WTC11 (cell line): ENCODE measurements around the gene DECR2.
"Not testable (repeated sequence)": the region's sequence is repeated elsewhere in the genome, so short reads cannot be mapped to it uniquely, and the experiment has no call there.

ENCODE experiments used
- ATF2 ChIP-seq: sonication (generic); formaldehyde crosslinking; IDR thresholded peaks from 2 replicates; pipeline ENCODE4 v1.8.1; 2022; ENCODE audit warnings: low read depth, missing genetic modification reagents, borderline replicate concordance
- CBFB ChIP-seq: sonication (generic); formaldehyde crosslinking; IDR thresholded peaks from 2 replicates; pipeline ENCODE4 v1.8.1; 2022; ENCODE audit warnings: mild to moderate bottlenecking, low read depth, missing genetic modification reagents
- CTCF ChIP-seq: fragments of 200-600 bp; IDR thresholded peaks from 2 replicates; pipeline ENCODE4 v1.8.0; 2022; ENCODE audit warnings: antibody characterized with exemption
- ESRRA ChIP-seq: sonication (generic); formaldehyde crosslinking; IDR thresholded peaks from 2 replicates; pipeline ENCODE4 v1.8.1; 2022; ENCODE audit warnings: mild to moderate bottlenecking, missing genetic modification reagents, borderline replicate concordance
- MAX ChIP-seq: sonication (generic); formaldehyde crosslinking; IDR thresholded peaks from 2 replicates; pipeline ENCODE4 v1.8.0; 2022; ENCODE audit warnings: mild to moderate bottlenecking, missing genetic modification reagents
- NR1H2 ChIP-seq: sonication (generic); formaldehyde crosslinking; IDR thresholded peaks from 2 replicates; pipeline ENCODE4 v1.9.0; 2021; ENCODE audit warnings: mild to moderate bottlenecking, moderate library complexity, missing genetic modification reagents
- NR2C2 ChIP-seq: sonication (generic); formaldehyde crosslinking; IDR thresholded peaks from 2 replicates; pipeline ENCODE4 v1.8.0; 2022; ENCODE audit warnings: mild to moderate bottlenecking, missing genetic modification reagents
- SMAD4 ChIP-seq: sonication (generic); formaldehyde crosslinking; IDR thresholded peaks from 2 replicates; pipeline ENCODE4 v1.8.0; 2022; ENCODE audit warnings: mild to moderate bottlenecking, missing genetic modification reagents
- SP1 ChIP-seq: sonication (generic); formaldehyde crosslinking; conservative IDR thresholded peaks from 2 replicates; pipeline ENCODE4 v1.8.1; 2022; ENCODE audit warnings: missing genetic modification reagents
- TEAD4 ChIP-seq: sonication (generic); formaldehyde crosslinking; IDR thresholded peaks from 2 replicates; pipeline ENCODE4 v1.8.0; 2022; ENCODE audit warnings: mild to moderate bottlenecking, missing genetic modification reagents
- USF2 ChIP-seq: sonication (generic); formaldehyde crosslinking; IDR thresholded peaks from 2 replicates; pipeline ENCODE4 v1.8.1; 2023; ENCODE audit warnings: mild to moderate bottlenecking, missing genetic modification reagents, moderate library complexity
- ZNF121 ChIP-seq: sonication (generic); formaldehyde crosslinking; IDR thresholded peaks from 2 replicates; pipeline ENCODE4 v1.8.0; 2023; ENCODE audit warnings: missing genetic modification reagents
- ZNF263 ChIP-seq: sonication (generic); formaldehyde crosslinking; IDR thresholded peaks from 2 replicates; pipeline ENCODE4 v1.8.1; 2022; ENCODE audit warnings: low read depth, mild to moderate bottlenecking, moderate library complexity, missing genetic modification reagents

- not testable (repeated sequence) for TF ChIP-seq NR2C2 (CRISPR knock-in tag); ZNF121 (CRISPR knock-in tag); TEAD4; CTCF; ZNF263 (CRISPR knock-in tag); CBFB (CRISPR knock-in tag); USF2 (CRISPR knock-in tag); ATF2; MAX (CRISPR knock-in tag); SP1; ESRRA (CRISPR knock-in tag); NR1H2 (CRISPR knock-in tag); SMAD4 (CRISPR knock-in tag)
Measured at GRCh38 chr16:362702-362999, 39.0 kb upstream of the DECR2 start.
